Upper lobe of left lung (tissue), 6 donors: ENCODE measurements around the gene ABHD12. TPM values are rescaled to one million over a fixed set of nuclear protein-coding genes. Genes with fewer than 3 reads are reported as not detected.

Source experiments
- ATAC-seq, 2 donors: fragments of 200-7000 bp; cut with Tn5 transposase; one replicate each; pipeline ENCODE4 v1.9.1; 2022; ENCODE audit warnings: mild to moderate bottlenecking in 2 of 2, moderate library complexity in 2 of 2; ENCODE audit not compliant: low FRiP score in 2 of 2
- DNase-seq, 2 donors: peaks; one replicate each; pipeline ENCODE4 v3.0.0-alpha.2; 2019 to 2020
- H3K27ac ChIP-seq, 4 donors: fragments of 200-600 bp; sonication (generic); one replicate each; pipeline ENCODE4 v1.5.1; 2016 to 2019
- H3K27me3 ChIP-seq, 4 donors: fragments of 200-600 bp; sonication (generic); one replicate each; pipeline ENCODE4 v1.5.1; 2017 to 2019
- H3K36me3 ChIP-seq, 4 donors: fragments of 200-600 bp; sonication (generic); one replicate each; pipeline ENCODE4 v1.5.1; 2016 to 2019
- H3K4me1 ChIP-seq, 4 donors: fragments of 200-600 bp; sonication (generic); one replicate each; pipeline ENCODE4 v1.5.1; 2018 to 2019
- H3K4me3 ChIP-seq, 4 donors: fragments of 200-600 bp; sonication (generic); one replicate each; pipeline ENCODE4 v1.5.1; 2017 to 2019; ENCODE audit warnings: mild to moderate bottlenecking in 2 of 4, moderate library complexity in 1 of 4
- H3K9me3 ChIP-seq, 4 donors: fragments of 200-600 bp; sonication (generic); one replicate each; pipeline ENCODE4 v1.5.1; 2018 to 2019
- CTCF ChIP-seq, 6 experiments: fragments of 450-650 bp in 4 of 6; fragments of 200-600 bp in 2 of 6; sonication (generic) in 2 of 6; IDR thresholded peaks; one replicate each; pipeline ENCODE4 v1.5.1; 2016 to 2019; ENCODE audit warnings: antibody characterized with exemption in 6 of 6
- EP300 ChIP-seq, 4 donors: sonication (generic); formaldehyde crosslinking; IDR thresholded peaks; one replicate each; pipeline ENCODE4 v1.5.1; 2017; ENCODE audit warnings: antibody characterized with exemption in 4 of 4, control low read depth in 2 of 4
- POLR2A ChIP-seq, 4 donors: fragments of 450-650 bp; IDR thresholded peaks; one replicate each; pipeline ENCODE4 v1.5.1; 2016 to 2017; ENCODE audit warnings: antibody characterized with exemption in 4 of 4, mild to moderate bottlenecking in 2 of 4
- POLR2AphosphoS5 ChIP-seq, 2 donors: sonication (generic); formaldehyde crosslinking; IDR thresholded peaks; one replicate each; pipeline ENCODE4 v1.5.1; 2017; ENCODE audit warnings: antibody characterized with exemption in 2 of 2
- WGBS, 2 donors: methylation state at CpG; one replicate each; pipeline ENCODE4 v1.1.5; 2017 to 2018; 5-methylcytosine and 5-hydroxymethylcytosine counted together
- total RNA-seq, 6 donors: library from RNA; depleted of rRNA in 4 of 6; stranded (reverse); fragments of >200 nt in 4 of 6; gene quantifications; one replicate each; pipeline versions ENCODE4 v1.1.0 to v1.2.1, GENCODE V29; 2016 to 2021
- donor health status: DM: no; HTN: no; CAD: no; lungs with moderate emphysema.
- donor health status: DM: no; HTN: yes; CAD: no; lungs with severe emphysema.

The ABHD12 gene
- total RNA-seq, 6 donors from 2014 or later = 38.3 to 132 (median 74.5) TPM

DNA sequence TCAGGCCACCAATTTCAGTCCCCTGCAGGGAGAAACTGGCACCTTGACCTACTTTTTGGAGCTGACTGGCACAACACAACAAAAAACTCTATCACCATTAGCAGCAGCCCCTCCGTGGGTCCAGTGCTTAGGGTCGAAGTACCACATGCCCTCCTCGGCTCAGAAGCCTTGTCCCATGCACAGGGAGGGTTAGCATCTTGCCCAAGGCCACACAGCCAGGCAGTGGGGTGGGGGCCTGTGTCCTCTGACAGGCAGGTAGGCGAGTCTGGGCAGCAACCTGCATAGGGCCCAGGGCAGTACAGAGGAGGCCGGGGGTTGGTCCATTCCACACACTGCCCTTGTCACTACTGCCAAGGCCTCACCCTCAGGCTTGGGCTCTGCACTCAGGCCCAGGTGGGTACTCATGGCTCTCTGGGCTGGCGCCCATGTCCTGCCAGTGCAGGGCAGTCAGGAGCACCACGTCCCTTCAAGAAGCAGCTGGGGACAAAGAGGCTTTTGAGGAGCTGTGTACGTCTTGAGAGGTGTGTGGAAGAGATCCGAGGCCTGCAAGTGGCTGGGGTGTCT lies 89.2 kb downstream of the ABHD12 start:
- no peak for DNase-seq
- Histone ChIP-seq H3K27ac (no peak overlapping the region), H3K4me3 (no peak overlapping the region), H3K27me3 (no peaks in the 10 kb centered on the region), H3K9me3 (no peaks in the 10 kb centered on the region), H3K36me3 (peaks cover 0 to 59% (median 35%) of the 10 kb centered on the region in 4 donors), H3K4me1 (peaks cover 0 to 8% (median 6%) of the 10 kb centered on the region in 4 donors)
- TF ChIP-seq EP300 (IDR thresholded peaks at IDR 0.05) = no peak
- no peak for TF ChIP-seq CTCF (IDR thresholded peaks at IDR 0.05)
- no peak for TF ChIP-seq POLR2A (IDR thresholded peaks at IDR 0.05)
- TF ChIP-seq POLR2AphosphoS5 (IDR thresholded peaks at IDR 0.05) = no peak
- peak in 1 of 2 donors; percentile 4 for ATAC-seq
- 88% methylated on average over 9 of the region's 9 CpGs; no CpG with 5 or more reads in 1 of the 2 donors for WGBS, 2 donors

- DNase-seq (no peak), ATAC-seq (no peak)
- no peaks in the 10 kb centered on the region for H3K9me3 ChIP-seq
- no peak overlapping the region for H3K4me3 ChIP-seq
- H3K27ac ChIP-seq = no peak overlapping the region
- peaks cover 0 to 13% (median 10%) of the 10 kb centered on the region in 4 donors for H3K4me1 ChIP-seq
- TF ChIP-seq CTCF (IDR thresholded peaks at IDR 0.05) = no peak
- no peak for TF ChIP-seq POLR2A (IDR thresholded peaks at IDR 0.05)
- TF ChIP-seq POLR2AphosphoS5 (IDR thresholded peaks at IDR 0.05) = no peak
- 87 to 100% methylated on average over 4 to 10 of the region's 13 CpGs for WGBS, 2 donors
- no peaks in the 10 kb centered on the region for H3K27me3 ChIP-seq
- H3K36me3 ChIP-seq = peaks cover 0 to 60% (median 41%) of the 10 kb centered on the region in 4 donors
Measured at GRCh38 chr20:25300496-25301170, 90.0 kb downstream of the ABHD12 start.

DNA sequence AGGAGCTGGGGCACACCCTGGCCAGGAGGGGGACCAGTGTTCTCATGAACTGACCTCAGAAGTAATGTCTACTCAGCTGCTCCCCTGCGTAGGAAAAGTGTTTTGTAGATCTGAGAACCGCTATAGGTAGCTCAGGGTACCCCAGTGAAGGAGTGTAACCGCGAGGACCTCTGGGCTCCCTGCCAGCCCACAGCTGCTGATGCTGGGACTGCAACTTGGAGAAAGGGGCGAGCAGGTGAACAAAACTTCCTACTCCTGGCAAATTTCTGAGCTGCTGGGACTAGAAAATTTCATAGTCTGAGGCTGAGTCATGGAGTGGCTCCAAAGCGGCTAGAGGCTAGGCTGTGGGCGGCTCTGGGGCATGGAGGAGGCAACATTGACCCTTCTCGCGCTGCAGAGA lies 90.8 kb downstream of the ABHD12 start:
- ATAC-seq (no peak), DNase-seq (no peak)
- 89 to 91% methylated on average over 9 of the region's 9 CpGs for WGBS, 2 donors
- Histone ChIP-seq H3K9me3 (no peaks in the 10 kb centered on the region), H3K27me3 (no peaks in the 10 kb centered on the region), H3K4me1 (peaks cover 0 to 19% (median 12%) of the 10 kb centered on the region in 4 donors), H3K36me3 (peaks cover 0 to 63% (median 42%) of the 10 kb centered on the region in 4 donors), H3K4me3 (no peak overlapping the region), H3K27ac (no peak overlapping the region)
- no peak for TF ChIP-seq POLR2A (IDR thresholded peaks at IDR 0.05)
- TF ChIP-seq CTCF (IDR thresholded peaks at IDR 0.05) = no peak
- no peak for TF ChIP-seq EP300 (IDR thresholded peaks at IDR 0.05)
- TF ChIP-seq POLR2AphosphoS5 (IDR thresholded peaks at IDR 0.05) = no peak

GRCh38 chr20:25297141-25297905 lies 93.3 kb downstream of the ABHD12 start:
- WGBS, 2 donors = 86% methylated on average over 4 to 10 of the region's 10 CpGs
- no peak for ATAC-seq

More at GRCh38 chr20:25297141-25297905, 93.3 kb downstream of the ABHD12 start:
- Histone ChIP-seq H3K4me3 (no peak overlapping the region), H3K4me1 (peaks cover 0 to 24% (median 12%) of the 10 kb centered on the region in 4 donors), H3K9me3 (no peaks in the 10 kb centered on the region), H3K36me3 (peaks cover 0 to 51% (median 40%) of the 10 kb centered on the region in 4 donors), H3K27me3 (no peaks in the 10 kb centered on the region), H3K27ac (peak overlapping the region in 2 of 4 donors; percentile 34 to 69)
- no peak for DNase-seq
- TF ChIP-seq POLR2A (IDR thresholded peaks at IDR 0.05) (no peak), CTCF (IDR thresholded peaks at IDR 0.05) (no peak), EP300 (IDR thresholded peaks at IDR 0.05) (no peak), POLR2AphosphoS5 (IDR thresholded peaks at IDR 0.05) (no peak)
